Measurements from ENCODE around the gene EIF4EBP3. TPM values are rescaled to one million over a fixed set of nuclear protein-coding genes. Genes with fewer than 3 reads are reported as not detected.

The EIF4EBP3 gene
- total and polyA plus RNA-seq, 4 donors = 5.4 to 37.5 (median 21.0) TPM

DNA sequence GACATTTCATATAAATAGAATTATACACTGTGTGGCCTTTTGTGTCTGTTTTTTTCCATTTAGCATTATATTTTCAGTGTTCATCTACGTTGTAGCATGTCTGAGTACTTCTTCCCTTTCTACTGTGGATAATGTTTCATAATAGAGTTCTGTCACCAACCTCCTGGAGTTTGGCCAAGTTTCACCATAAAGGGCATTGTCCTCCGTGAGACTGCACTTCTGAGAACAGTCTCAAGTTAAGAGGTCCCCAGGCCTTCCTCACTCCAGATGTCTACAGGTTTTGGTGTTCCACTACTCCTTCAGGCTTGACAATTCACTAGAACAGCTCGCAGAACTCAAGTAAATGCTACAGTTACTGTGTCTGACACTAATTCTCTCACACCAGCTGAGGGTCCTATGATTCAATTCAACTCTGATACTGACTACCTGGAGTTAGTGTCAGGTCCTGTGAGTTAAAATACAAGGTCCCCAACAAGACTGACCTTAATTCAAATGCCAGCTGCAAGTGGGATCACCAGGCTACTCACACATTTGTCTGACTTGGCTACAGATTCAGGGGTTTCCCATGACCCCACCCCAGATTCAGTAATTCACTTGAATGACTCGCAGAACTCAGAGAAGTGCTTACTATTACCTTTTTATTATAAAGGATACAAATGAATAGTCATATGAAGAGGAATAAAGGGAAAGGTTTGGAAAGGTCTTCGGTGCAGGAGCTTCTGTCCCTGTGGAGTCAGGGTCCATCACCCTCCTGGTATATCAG lies 48.3 kb downstream of the EIF4EBP3 start:
- intact Hi-C loops (cut with DNase I) = no loop called here
- H3K4me3 ChIP-seq (ENCODE audit: low read length in 2 of 2) = no peak overlapping the region
- DNase-seq = peak in 1 of 2 donors; percentile 60
- H3K27me3 ChIP-seq (ENCODE audit: control insufficient read depth in 1 of 2, insufficient read depth in 2 of 2, low read length in 1 of 2) = no peaks in the 10 kb centered on the region
- no peak overlapping the region for H3K27ac ChIP-seq (ENCODE audit: low read depth in 1 of 2, low read length in 2 of 2)
- WGBS, 2 donors = 74 to 78% methylated on average over 5 of the region's 5 CpGs
- no peaks in the 10 kb centered on the region for H3K4me1 ChIP-seq (ENCODE audit: control insufficient read depth in 1 of 2, insufficient read depth in 2 of 2, low read length in 2 of 2)
- ATAC-seq (ENCODE audit: low FRiP score) = no peak
- no peaks in the 10 kb centered on the region for H3K36me3 ChIP-seq (ENCODE audit: control insufficient read depth in 1 of 2, insufficient read depth in 2 of 2, low read length in 1 of 2)
- H3K9me3 ChIP-seq (ENCODE audit: control insufficient read depth, low read length) = no peaks in the 10 kb centered on the region

DNA sequence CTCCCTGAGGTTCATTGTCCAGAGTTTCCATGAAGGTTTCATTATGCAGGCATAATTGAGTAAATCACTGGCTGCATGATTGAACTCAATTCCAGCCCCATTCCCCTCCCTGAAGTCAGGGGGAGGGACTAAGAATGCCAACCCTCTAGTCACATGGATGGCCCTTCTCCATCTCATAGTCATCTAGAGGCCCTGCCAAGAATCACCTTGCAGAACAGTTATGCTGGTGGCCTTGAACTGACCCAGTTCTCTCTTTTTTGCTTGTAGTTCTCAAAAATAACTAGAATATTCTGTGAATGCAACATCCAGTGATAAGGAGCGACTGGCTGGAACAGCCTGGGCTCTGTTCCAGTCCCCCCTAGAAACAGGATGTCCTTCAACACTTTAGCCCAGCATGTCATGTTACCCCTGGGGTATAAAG lies 48.9 kb downstream of the EIF4EBP3 start:
- H3K36me3 ChIP-seq (ENCODE audit: control insufficient read depth in 1 of 2, insufficient read depth in 2 of 2, low read length in 1 of 2) = no peaks in the 10 kb centered on the region
- no peaks in the 10 kb centered on the region for H3K4me1 ChIP-seq (ENCODE audit: control insufficient read depth in 1 of 2, insufficient read depth in 2 of 2, low read length in 2 of 2)
- no peak for ATAC-seq (ENCODE audit: low FRiP score)
- no peaks in the 10 kb centered on the region for H3K9me3 ChIP-seq (ENCODE audit: control insufficient read depth, low read length)
- intact Hi-C loops (cut with DNase I) = no loop called here
- no peak overlapping the region for H3K4me3 ChIP-seq (ENCODE audit: low read length in 2 of 2)
- no peaks in the 10 kb centered on the region for H3K27me3 ChIP-seq (ENCODE audit: control insufficient read depth in 1 of 2, insufficient read depth in 2 of 2, low read length in 1 of 2)
- H3K27ac ChIP-seq (ENCODE audit: low read depth in 1 of 2, low read length in 2 of 2) = no peak overlapping the region
- 0 to 6% methylated on average over 1 of the region's 1 CpG for whole genome bisulfite sequencing, 2 donors
- no peak for DNase-seq

DNA sequence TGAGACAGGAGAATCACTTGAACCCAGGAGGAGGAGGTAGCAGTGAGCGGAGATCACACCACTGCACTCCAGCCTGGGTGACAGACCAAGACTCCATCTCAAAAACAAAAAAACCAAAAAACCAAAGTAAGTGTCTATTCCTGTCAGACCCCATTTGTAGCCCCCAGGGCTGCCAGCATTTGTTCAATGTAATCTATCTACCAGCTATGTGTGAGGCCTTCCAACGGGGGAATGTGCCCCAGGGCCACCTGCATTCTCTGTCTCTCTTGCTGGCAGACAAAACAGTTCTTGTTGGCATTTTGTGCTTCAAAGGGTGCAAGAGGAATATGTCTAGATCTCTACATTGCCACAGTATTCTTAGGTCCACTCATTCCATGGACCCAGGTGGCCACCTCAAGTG lies 51.4 kb downstream of the EIF4EBP3 start:
- Histone ChIP-seq H3K4me1 (ENCODE audit: control insufficient read depth in 1 of 2, insufficient read depth in 2 of 2, low read length in 2 of 2) (no peaks in the 10 kb centered on the region), H3K4me3 (ENCODE audit: low read length in 2 of 2) (no peak overlapping the region), H3K27me3 (ENCODE audit: control insufficient read depth in 1 of 2, insufficient read depth in 2 of 2, low read length in 1 of 2) (no peaks in the 10 kb centered on the region), H3K27ac (ENCODE audit: low read depth in 1 of 2, low read length in 2 of 2) (no peak overlapping the region), H3K36me3 (ENCODE audit: control insufficient read depth in 1 of 2, insufficient read depth in 2 of 2, low read length in 1 of 2) (no peaks in the 10 kb centered on the region), H3K9me3 (ENCODE audit: control insufficient read depth, low read length) (no peaks in the 10 kb centered on the region)
- ATAC-seq (ENCODE audit: low FRiP score) = no peak
- no peak for DNase-seq
- 75 to 76% methylated on average over 2 of the region's 2 CpGs for WGBS, 2 donors
- intact Hi-C loops (cut with DNase I) = no loop called here

Small RNA genes lying within 50 kb of the gene (microRNA-seq; reads per million reads assigned to microRNA genes)
- gene MIR6831 = 0 reads per million in 2 donors

Other genes starting within 250 kb of the EIF4EBP3 start
- gene PFDN1, start 244.6 kb upstream of the EIF4EBP3 start, total RNA-seq = 10 to 100 TPM; 31.8 to 43.6 TPM
- 10 to 100 TPM; 74.1 to 89.5 TPM for gene PFDN1, start 244.6 kb upstream of the EIF4EBP3 start, polyA plus RNA-seq
- 10 to 100 TPM; 14.5 to 30.2 TPM for gene HBEGF, start 201.1 kb upstream of the EIF4EBP3 start, total RNA-seq
- gene HBEGF, start 201.1 kb upstream of the EIF4EBP3 start, polyA plus RNA-seq = 1 to 10 TPM; 2.0 to 2.3 TPM
- gene SLC4A9, start 187.5 kb upstream of the EIF4EBP3 start, total RNA-seq = not detected
- not detected for gene SLC4A9, start 187.5 kb upstream of the EIF4EBP3 start, polyA plus RNA-seq
- gene ANKHD1, start 145.8 kb upstream of the EIF4EBP3 start, total RNA-seq = 100 to 1,000 TPM; 112 to 138 TPM
- gene ANKHD1, start 145.8 kb upstream of the EIF4EBP3 start, polyA plus RNA-seq = 10 to 100 TPM; 17.0 to 77.2 TPM
- 10 to 100 TPM; 23.7 to 32.5 TPM for gene SRA1, start 9.8 kb downstream of the EIF4EBP3 start, total RNA-seq
- 10 to 100 TPM; 23.2 to 49.6 TPM for gene SRA1, start 9.8 kb downstream of the EIF4EBP3 start, polyA plus RNA-seq
- 10 to 100 TPM; 32.9 to 48.3 TPM for gene APBB3, start 16.9 kb downstream of the EIF4EBP3 start, total RNA-seq
- 10 to 100 TPM; 10.9 to 66.9 TPM for gene APBB3, start 16.9 kb downstream of the EIF4EBP3 start, polyA plus RNA-seq
- gene SLC35A4, start 17.2 kb downstream of the EIF4EBP3 start, total RNA-seq = 10 to 100 TPM; 38.9 to 43.4 TPM
- 10 to 100 TPM; 24.9 to 25.5 TPM for gene SLC35A4, start 17.2 kb downstream of the EIF4EBP3 start, polyA plus RNA-seq
- gene CD14, start 85.5 kb downstream of the EIF4EBP3 start, total RNA-seq = 100 to 1,000 TPM; 104 to 205 TPM
- gene CD14, start 85.5 kb downstream of the EIF4EBP3 start, polyA plus RNA-seq = 100 to 1,000 TPM in 1 of 2 donors, 10 to 100 TPM in 1; 34.9 to 115 TPM
- 10 to 100 TPM in 1 of 2 donors, 1 to 10 TPM in 1; 8.6 to 11.9 TPM for gene TMCO6, start 91.8 kb downstream of the EIF4EBP3 start, total RNA-seq
- 1 to 10 TPM; 2.9 to 9.4 TPM for gene TMCO6, start 91.8 kb downstream of the EIF4EBP3 start, polyA plus RNA-seq
- gene NDUFA2, start 100.0 kb downstream of the EIF4EBP3 start, total RNA-seq = 10 to 100 TPM; 32.1 to 35.0 TPM
- gene NDUFA2, start 100.0 kb downstream of the EIF4EBP3 start, polyA plus RNA-seq = 100 to 1,000 TPM; 114 to 198 TPM
- gene IK, start 100.2 kb downstream of the EIF4EBP3 start, total RNA-seq = 10 to 100 TPM; 78.4 to 79.1 TPM
- 100 to 1,000 TPM in 1 of 2 donors, 10 to 100 TPM in 1; 90.3 to 104 TPM for gene IK, start 100.2 kb downstream of the EIF4EBP3 start, polyA plus RNA-seq
- gene WDR55, start 117.2 kb downstream of the EIF4EBP3 start, total RNA-seq = 10 to 100 TPM; 18.5 to 21.3 TPM
- 10 to 100 TPM in 1 of 2 donors, 1 to 10 TPM in 1; 9.5 to 22.0 TPM for gene WDR55, start 117.2 kb downstream of the EIF4EBP3 start, polyA plus RNA-seq
- gene DND1, start 125.9 kb downstream of the EIF4EBP3 start, total RNA-seq = 1 to 10 TPM in 1 of 2 donors, under 1 TPM in 1; 0.84 to 1.3 TPM
- 1 to 10 TPM in 1 of 2 donors, not detected in 1; 2.1 TPM for gene DND1, start 125.9 kb downstream of the EIF4EBP3 start, polyA plus RNA-seq
- gene HARS1, start 143.7 kb downstream of the EIF4EBP3 start, total RNA-seq = 10 to 100 TPM; 48.6 to 49.3 TPM
- gene HARS1, start 143.7 kb downstream of the EIF4EBP3 start, polyA plus RNA-seq = 10 to 100 TPM; 35.1 to 74.6 TPM
- 10 to 100 TPM; 21.3 to 33.0 TPM for gene HARS2, start 143.8 kb downstream of the EIF4EBP3 start, total RNA-seq
- 10 to 100 TPM; 14.4 to 27.6 TPM for gene HARS2, start 143.8 kb downstream of the EIF4EBP3 start, polyA plus RNA-seq
- 10 to 100 TPM; 39.0 to 41.4 TPM for gene ZMAT2, start 152.8 kb downstream of the EIF4EBP3 start, total RNA-seq
- gene ZMAT2, start 152.8 kb downstream of the EIF4EBP3 start, polyA plus RNA-seq = 100 to 1,000 TPM in 1 of 2 donors, 10 to 100 TPM in 1; 70.6 to 143 TPM
- not detected for gene PCDHA1, start 238.5 kb downstream of the EIF4EBP3 start, total RNA-seq
- gene PCDHA1, start 238.5 kb downstream of the EIF4EBP3 start, polyA plus RNA-seq = not detected
- under 1 TPM; 0.13 to 0.24 TPM for gene PCDHA2, start 247.2 kb downstream of the EIF4EBP3 start, total RNA-seq
- gene PCDHA2, start 247.2 kb downstream of the EIF4EBP3 start, polyA plus RNA-seq = not detected

Data from aorta (tissue), 5 donors.